ENCODE results near the gene GCNT4.

GRCh38 chr5:75042522-75042921 is 9.8 kb downstream of the GCNT4 start:
- no peak for TF ChIP-seq YY1 (IDR thresholded peaks at IDR 0.05; ENCODE audit: insufficient read depth, insufficient read length)
- TF ChIP-seq ZNF274 (IDR thresholded peaks at IDR 0.05; ENCODE audit: low read depth, low read length) = no peak
- no peak for TF ChIP-seq SUZ12 (IDR thresholded peaks at IDR 0.05; ENCODE audit: extremely low read depth, insufficient read depth, insufficient read length)

Measured in NT2/D1 (cell line).